Loucy (cell line): Measurements from ENCODE around the gene EFCAB7.

ENCODE experiments used
- H2AFZ ChIP-seq: fragments of 200-600 bp; sonication (generic); 2 replicates; pipeline ENCODE4 v1.6.0; 2016; ENCODE audit warnings: antibody characterized with exemption, mild to moderate bottlenecking, low read length, moderate library complexity
- H3F3A ChIP-seq: fragments of 200-600 bp; 2 replicates; pipeline ENCODE4 v1.6.0; 2016; ENCODE audit warnings: antibody characterized with exemption, low read depth, mild to moderate bottlenecking
- H3K27me3 ChIP-seq: fragments of 200-600 bp; sonication (generic); 2 replicates; pipeline ENCODE4 v1.6.1; 2014; ENCODE audit warnings: low read length, mild to moderate bottlenecking; ENCODE audit not compliant: insufficient read depth, poor library complexity, severe bottlenecking
- H3K36me3 ChIP-seq: fragments of 200-600 bp; sonication (generic); 2 replicates; pipeline ENCODE4 v1.6.1; 2016; ENCODE audit warnings: low read length; ENCODE audit not compliant: insufficient read depth
- H3K4me1 ChIP-seq: fragments of 200-600 bp; sonication (generic); 2 replicates; pipeline ENCODE4 v1.5.1; 2014; ENCODE audit warnings: low read length, mild to moderate bottlenecking; ENCODE audit not compliant: insufficient read depth, poor library complexity, severe bottlenecking
- H3K4me2 ChIP-seq: fragments of 200-600 bp; sonication (generic); 2 replicates; pipeline ENCODE4 v1.6.0; 2014; ENCODE audit warnings: antibody characterized with exemption, low read length, low read depth, mild to moderate bottlenecking; ENCODE audit not compliant: poor library complexity, severe bottlenecking
- H3K4me3 ChIP-seq: fragments of 200-600 bp; sonication (generic); 2 replicates; pipeline ENCODE4 v1.5.1; 2014; ENCODE audit warnings: low read length, mild to moderate bottlenecking, mixed read lengths; ENCODE audit not compliant: poor library complexity, severe bottlenecking
- H3K79me2 ChIP-seq: fragments of 200-600 bp; sonication (generic); 2 replicates; pipeline ENCODE4 v1.6.1; 2014; ENCODE audit warnings: low read length; ENCODE audit not compliant: insufficient read depth
- H3K9ac ChIP-seq: fragments of 200-600 bp; sonication (generic); 2 replicates; pipeline ENCODE4 v1.6.0; 2014; ENCODE audit warnings: mild to moderate bottlenecking, low read depth, low read length, moderate library complexity; ENCODE audit not compliant: poor library complexity, severe bottlenecking
- H3K9me2 ChIP-seq: fragments of 200-600 bp; sonication (generic); replicated peaks from 2 replicates; pipeline ENCODE4 v1.6.1; 2016; ENCODE audit warnings: low read depth, low read length, mixed read lengths
- H3K9me3 ChIP-seq: fragments of 200-600 bp; sonication (generic); 2 replicates; pipeline ENCODE4 v1.6.1; 2014; ENCODE audit warnings: mild to moderate bottlenecking, antibody characterized with exemption, low read length, low read depth; ENCODE audit not compliant: insufficient read depth
- H4K20me1 ChIP-seq: fragments of 200-600 bp; sonication (generic); 2 replicates; pipeline ENCODE4 v1.6.0; 2014; ENCODE audit warnings: antibody characterized with exemption, low read length, mild to moderate bottlenecking; ENCODE audit not compliant: insufficient read depth, poor library complexity, severe bottlenecking
- CTCF ChIP-seq: fragments of 200-600 bp; sonication (generic); conservative IDR thresholded peaks from 2 replicates; pipeline ENCODE4 v1.5.1; 2014; ENCODE audit warnings: mild to moderate bottlenecking, antibody characterized with exemption, low read length
- EZH2phosphoT487 ChIP-seq: fragments of 200-600 bp; IDR thresholded peaks from 2 replicates; pipeline ENCODE4 v1.6.1; 2018; ENCODE audit warnings: antibody characterized with exemption, mild to moderate bottlenecking, moderate library complexity, borderline replicate concordance

Gene EFCAB7

GRCh38 chr1:63533931-63534330 lies 10.6 kb downstream of the EFCAB7 start:
- Histone ChIP-seq H3K9me2 (no peaks in the 10 kb centered on the region), H3K4me2 (peak overlapping the region; percentile 36), H3F3A (no peaks in the 10 kb centered on the region), H3K9ac (no peak overlapping the region), H3K9me3 (no peaks in the 10 kb centered on the region), H3K4me3 (no peak overlapping the region), H3K79me2 (no peaks in the 10 kb centered on the region), H4K20me1 (no peaks in the 10 kb centered on the region), H3K36me3 (peaks cover 9% of the 10 kb centered on the region), H3K27me3 (no peaks in the 10 kb centered on the region), H3K4me1 (peaks cover 6% of the 10 kb centered on the region), H2AFZ (peak overlapping the region; percentile 20; the same call in 1 of the 2 replicates)
- TF ChIP-seq EZH2phosphoT487 (no peak), CTCF (no peak)

- Histone ChIP-seq H3F3A (no peaks in the 10 kb centered on the region), H3K4me3 (no peak overlapping the region), H3K9me3 (no peaks in the 10 kb centered on the region), H3K9ac (no peak overlapping the region), H3K4me1 (peaks cover 6% of the 10 kb centered on the region), H3K4me2 (peak overlapping the region; percentile 36), H2AFZ (peak overlapping the region; percentile 20; the same call in 1 of the 2 replicates), H4K20me1 (no peaks in the 10 kb centered on the region), H3K9me2 (no peaks in the 10 kb centered on the region), H3K27me3 (no peaks in the 10 kb centered on the region), H3K36me3 (peaks cover 9% of the 10 kb centered on the region), H3K79me2 (no peaks in the 10 kb centered on the region)
- TF ChIP-seq EZH2phosphoT487 (no peak), CTCF (no peak)
These were observed 11.1 kb downstream of the EFCAB7 start for GRCh38 chr1:63534406-63534805.

GRCh38 chr1:63537006-63537405 lies 13.7 kb downstream of the EFCAB7 start:
- Histone ChIP-seq H3K36me3 (peaks cover 9% of the 10 kb centered on the region; the same call in 1 of the 2 replicates), H3K4me1 (peaks cover 6% of the 10 kb centered on the region), H3K4me3 (no peak overlapping the region), H2AFZ (no peak overlapping the region), H4K20me1 (no peaks in the 10 kb centered on the region), H3F3A (no peaks in the 10 kb centered on the region), H3K4me2 (no peak overlapping the region), H3K9ac (no peak overlapping the region), H3K79me2 (no peaks in the 10 kb centered on the region), H3K27me3 (no peaks in the 10 kb centered on the region), H3K9me3 (no peaks in the 10 kb centered on the region), H3K9me2 (no peaks in the 10 kb centered on the region)
- TF ChIP-seq EZH2phosphoT487 = no peak
- TF ChIP-seq CTCF = no peak
